SH-SY5Y (cell line): Measurements from ENCODE around the gene NOM1.

Experiments
- GATA2 ChIP-seq: IDR thresholded peaks from 2 replicates; pipeline ENCODE4 v1.6.1; 2011; ENCODE audit warnings: mild to moderate bottlenecking, low read depth, low read length
- GATA3 ChIP-seq: IDR thresholded peaks from 2 replicates; pipeline ENCODE4 v1.6.1; 2011; ENCODE audit warnings: low read depth, mild to moderate bottlenecking, low read length, moderate library complexity

Gene NOM1, protein sequence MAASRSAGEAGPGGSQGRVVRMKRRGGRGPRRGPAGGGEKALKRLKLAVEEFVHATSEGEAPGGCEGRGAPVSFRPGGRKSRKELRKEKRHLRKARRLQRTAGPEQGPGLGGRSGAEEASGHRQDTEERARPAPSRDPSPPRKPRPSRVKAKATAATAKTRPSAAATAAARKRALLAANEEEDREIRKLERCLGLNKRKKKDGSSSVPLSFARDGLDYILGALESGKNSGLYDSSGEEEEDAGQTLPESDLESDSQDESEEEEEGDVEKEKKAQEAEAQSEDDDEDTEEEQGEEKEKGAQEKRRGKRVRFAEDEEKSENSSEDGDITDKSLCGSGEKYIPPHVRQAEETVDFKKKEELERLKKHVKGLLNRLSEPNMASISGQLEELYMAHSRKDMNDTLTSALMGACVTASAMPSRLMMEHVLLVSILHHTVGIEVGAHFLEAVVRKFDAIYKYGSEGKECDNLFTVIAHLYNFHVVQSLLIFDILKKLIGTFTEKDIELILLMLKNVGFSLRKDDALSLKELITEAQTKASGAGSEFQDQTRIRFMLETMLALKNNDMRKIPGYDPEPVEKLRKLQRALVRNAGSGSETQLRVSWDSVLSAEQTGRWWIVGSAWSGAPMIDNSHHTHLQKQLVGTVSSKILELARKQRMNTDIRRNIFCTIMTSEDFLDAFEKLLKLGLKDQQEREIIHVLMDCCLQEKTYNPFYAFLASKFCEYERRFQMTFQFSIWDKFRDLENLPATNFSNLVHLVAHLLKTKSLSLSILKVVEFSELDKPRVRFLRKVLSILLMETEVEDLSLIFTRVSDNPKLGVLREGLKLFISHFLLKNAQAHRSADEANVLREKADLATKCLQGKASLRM

DNA sequence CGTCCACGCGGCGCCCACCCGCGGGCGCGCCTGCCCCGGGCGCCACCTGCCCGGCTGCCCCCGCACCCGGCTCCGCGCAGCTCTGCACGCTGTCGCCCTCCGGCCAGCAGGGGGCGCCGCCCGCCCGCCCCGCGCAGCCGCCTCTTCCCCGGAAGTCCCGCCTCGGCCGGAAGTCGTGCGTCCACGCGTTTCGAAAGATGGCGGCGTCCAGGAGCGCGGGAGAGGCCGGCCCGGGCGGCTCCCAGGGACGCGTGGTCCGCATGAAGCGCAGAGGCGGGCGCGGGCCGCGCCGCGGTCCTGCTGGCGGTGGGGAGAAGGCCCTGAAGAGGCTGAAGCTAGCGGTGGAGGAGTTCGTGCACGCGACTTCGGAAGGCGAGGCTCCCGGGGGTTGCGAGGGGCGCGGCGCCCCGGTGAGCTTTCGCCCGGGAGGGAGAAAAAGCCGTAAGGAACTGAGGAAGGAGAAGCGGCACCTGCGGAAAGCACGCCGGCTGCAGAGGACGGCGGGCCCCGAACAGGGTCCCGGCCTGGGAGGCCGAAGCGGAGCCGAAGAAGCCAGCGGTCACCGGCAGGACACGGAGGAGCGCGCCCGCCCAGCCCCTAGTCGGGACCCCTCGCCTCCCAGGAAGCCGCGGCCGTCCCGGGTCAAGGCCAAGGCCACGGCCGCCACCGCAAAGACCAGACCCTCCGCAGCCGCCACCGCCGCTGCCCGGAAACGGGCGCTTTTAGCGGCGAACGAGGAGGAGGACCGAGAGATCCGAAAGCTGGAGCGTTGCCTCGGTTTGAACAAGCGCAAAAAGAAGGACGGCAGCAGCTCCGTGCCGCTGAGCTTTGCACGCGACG lies at the start of gene NOM1:
Gene NOM1 (plus strand): TSS at position 172 of the 840 bp plus-strand sequence. CDS start 26 bp downstream, at position 198.
- TF ChIP-seq GATA2 (no peak), GATA3 (no peak)

DNA sequence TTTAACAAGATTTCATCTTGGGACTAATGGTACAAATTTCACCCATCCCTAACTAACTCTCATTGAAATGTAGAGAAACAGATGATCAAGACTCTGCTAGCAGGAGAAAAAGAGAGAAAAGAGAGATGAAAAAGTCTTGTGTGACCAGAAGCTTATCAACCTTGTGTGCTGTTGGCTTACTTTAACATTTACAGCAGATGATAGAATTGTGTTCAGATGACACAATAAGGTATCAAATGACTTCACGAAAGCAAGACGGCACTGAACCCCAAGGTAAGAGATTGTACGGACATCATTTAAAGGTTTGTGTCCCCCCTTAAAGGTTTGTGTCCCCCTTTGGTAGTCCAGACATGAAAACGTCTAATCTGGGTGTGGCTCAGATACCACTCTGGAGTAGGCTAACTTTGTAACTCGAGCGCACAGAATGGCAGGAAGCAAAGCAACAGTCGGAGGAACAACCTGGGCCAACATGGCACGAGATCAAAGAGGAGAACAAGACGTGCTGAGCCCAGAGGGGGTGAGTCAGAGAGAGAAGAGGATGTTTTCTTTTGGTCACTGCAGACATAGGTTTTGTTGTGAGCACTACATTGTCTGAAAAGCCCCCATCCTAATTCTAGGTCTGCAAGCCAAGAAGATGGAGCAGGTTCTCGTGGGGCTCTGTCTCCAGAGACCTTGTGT lies 46.1 kb upstream of the NOM1 start:
- TF ChIP-seq GATA2: no peak
- no peak for TF ChIP-seq GATA3

- TF ChIP-seq GATA2: no peak
- no peak for TF ChIP-seq GATA3
Observed at GRCh38 chr7:156906200-156906649, 43.3 kb upstream of the NOM1 start.

GRCh38 chr7:156907656-156908055 lies 41.9 kb upstream of the NOM1 start:
- TF ChIP-seq GATA2: no peak
- no peak for TF ChIP-seq GATA3

- TF ChIP-seq GATA3 (no peak), GATA2 (no peak)
Observed at GRCh38 chr7:156918635-156919034, 30.9 kb upstream of the NOM1 start.

GRCh38 chr7:156919132-156919713 lies 30.3 kb upstream of the NOM1 start:
- TF ChIP-seq GATA3 (no peak), GATA2 (no peak)

- TF ChIP-seq GATA3: no peak
- TF ChIP-seq GATA2: no peak
Observed at GRCh38 chr7:156920076-156920475, 29.4 kb upstream of the NOM1 start.

DNA sequence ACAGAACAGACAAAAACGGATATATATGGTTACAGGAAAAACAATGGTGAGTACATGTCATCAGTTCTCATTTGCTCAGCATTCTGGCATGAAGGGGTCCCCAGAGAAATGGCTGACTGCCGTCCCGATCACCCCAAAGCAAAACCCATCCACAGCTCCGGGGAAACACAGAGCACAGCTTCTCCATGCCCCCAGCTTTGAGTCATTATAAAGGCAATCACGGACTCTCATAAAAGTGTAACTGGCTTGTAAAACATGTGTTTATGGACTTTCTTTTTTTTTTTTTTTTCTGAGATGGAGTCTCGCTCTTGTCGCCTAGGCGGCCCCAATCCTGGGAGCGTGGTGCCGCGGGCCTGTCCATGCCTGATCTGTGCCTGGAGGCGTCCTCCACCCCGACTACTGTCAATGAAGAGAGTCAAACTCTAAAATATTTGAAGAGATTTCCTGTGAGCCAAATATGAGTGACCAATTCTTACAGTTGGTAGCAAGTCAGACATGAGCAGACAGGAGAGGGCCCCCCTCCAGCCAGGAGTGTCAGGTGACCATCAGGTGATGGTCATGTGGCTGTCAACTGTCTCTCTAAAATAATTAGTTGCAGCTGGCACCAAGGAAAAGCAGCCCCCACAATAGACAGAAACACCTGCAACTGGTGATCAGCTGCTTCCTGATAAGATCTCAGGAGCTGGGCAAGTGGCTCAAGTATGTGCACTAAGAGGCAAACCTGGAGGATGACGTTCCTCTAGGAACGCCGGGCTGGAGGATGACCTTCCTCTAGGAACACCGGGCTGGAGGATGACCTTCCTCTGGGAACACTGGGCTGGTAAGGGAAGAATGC lies 21.7 kb upstream of the NOM1 start:
- peak; percentile 49; the same call in 1 of the 2 replicates for TF ChIP-seq GATA2
- no peak for TF ChIP-seq GATA3

GRCh38 chr7:156928406-156928747 lies 21.1 kb upstream of the NOM1 start:
- TF ChIP-seq GATA2 (no peak), GATA3 (no peak)

GRCh38 chr7:156929789-156930539 lies 19.5 kb upstream of the NOM1 start:
- no peak for TF ChIP-seq GATA3
- no peak for TF ChIP-seq GATA2

- TF ChIP-seq GATA2: no peak
- no peak for TF ChIP-seq GATA3
Observed at GRCh38 chr7:156932006-156932405, 17.5 kb upstream of the NOM1 start.
